ENCODE data around the gene ADAMTSL4. TPM values are rescaled to one million over a fixed set of nuclear protein-coding genes. Genes with fewer than 3 reads are reported as not detected.

ADAMTSL4 gene
- total and polyA plus RNA-seq, 2 donors (not counting 3 experiments of a cell fraction or from before 2014, with no cell fraction given), result 0.73 to 1.0 TPM

DNA sequence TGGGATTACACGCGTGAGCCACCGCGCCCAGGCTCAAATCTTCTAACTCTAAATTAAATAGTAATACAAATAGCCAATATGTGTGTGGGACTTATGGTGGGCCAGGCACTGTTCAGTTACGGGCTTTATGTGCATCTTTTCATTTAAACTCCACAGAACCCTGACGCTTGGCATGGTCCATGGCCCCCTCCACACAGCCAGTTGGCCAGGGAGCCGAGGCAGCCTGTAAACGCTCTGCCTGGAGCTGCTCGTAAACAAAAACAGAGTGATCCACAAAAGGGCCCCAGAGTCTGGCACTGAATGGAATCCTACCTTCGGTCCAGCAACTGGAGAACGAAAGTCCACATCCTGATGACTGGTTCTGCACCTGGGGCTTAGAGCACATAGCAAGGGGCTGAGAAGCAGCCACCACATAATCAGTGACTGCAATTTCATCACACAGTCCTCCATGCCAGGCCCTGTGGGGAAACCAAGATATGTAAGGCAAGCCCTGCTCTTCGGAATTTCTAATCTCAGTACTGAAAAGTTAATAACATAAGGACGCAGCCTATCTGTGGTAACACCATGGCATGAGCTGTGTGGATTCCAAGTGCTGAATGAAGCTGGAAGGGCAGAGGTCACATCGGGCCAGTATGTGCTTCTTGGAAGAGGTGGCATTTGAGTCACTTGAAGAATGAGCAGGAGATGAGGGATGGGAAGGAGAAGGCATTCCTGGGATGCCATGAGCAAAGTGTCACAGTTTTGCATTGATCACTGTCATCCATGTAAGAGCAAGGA is 13.5 kb upstream of the ADAMTSL4 start:
- no peaks in the 10 kb centered on the region for H3K9me1 ChIP-seq (replicated peaks; ENCODE audit: control insufficient read depth, extremely low read depth, insufficient read depth, low read length)
- DNase-seq (ENCODE audit: low read depth, low spot score), result no peak
- H3K4me1 ChIP-seq (ENCODE audit: control insufficient read depth, extremely low read depth, insufficient read depth, low read length), result no peaks in the 10 kb centered on the region
- TF ChIP-seq GATA2 (IDR thresholded peaks at IDR 0.05; ENCODE audit: insufficient read depth, insufficient read length, low read depth, low read length) (no peak), POLR2A (IDR thresholded peaks at IDR 0.05; ENCODE audit: low read depth, low read length) (no peak), JUN (IDR thresholded peaks at IDR 0.05; ENCODE audit: borderline replicate concordance, insufficient read depth, insufficient read length, low read depth) (no peak), EZH2 (IDR thresholded peaks at IDR 0.05; ENCODE audit: borderline replicate concordance, low read depth, low read length, severe bottlenecking) (no peak), MYC (IDR thresholded peaks at IDR 0.05; ENCODE audit: low read depth, low read length) (no peak), FOS (IDR thresholded peaks at IDR 0.05; ENCODE audit: borderline replicate concordance, insufficient read depth, low read length) (no peak), POLR2AphosphoS5 (IDR thresholded peaks at IDR 0.05; ENCODE audit: insufficient read depth, low read depth, low read length) (no peak)
- TF ChIP-seq, protein P1, sequence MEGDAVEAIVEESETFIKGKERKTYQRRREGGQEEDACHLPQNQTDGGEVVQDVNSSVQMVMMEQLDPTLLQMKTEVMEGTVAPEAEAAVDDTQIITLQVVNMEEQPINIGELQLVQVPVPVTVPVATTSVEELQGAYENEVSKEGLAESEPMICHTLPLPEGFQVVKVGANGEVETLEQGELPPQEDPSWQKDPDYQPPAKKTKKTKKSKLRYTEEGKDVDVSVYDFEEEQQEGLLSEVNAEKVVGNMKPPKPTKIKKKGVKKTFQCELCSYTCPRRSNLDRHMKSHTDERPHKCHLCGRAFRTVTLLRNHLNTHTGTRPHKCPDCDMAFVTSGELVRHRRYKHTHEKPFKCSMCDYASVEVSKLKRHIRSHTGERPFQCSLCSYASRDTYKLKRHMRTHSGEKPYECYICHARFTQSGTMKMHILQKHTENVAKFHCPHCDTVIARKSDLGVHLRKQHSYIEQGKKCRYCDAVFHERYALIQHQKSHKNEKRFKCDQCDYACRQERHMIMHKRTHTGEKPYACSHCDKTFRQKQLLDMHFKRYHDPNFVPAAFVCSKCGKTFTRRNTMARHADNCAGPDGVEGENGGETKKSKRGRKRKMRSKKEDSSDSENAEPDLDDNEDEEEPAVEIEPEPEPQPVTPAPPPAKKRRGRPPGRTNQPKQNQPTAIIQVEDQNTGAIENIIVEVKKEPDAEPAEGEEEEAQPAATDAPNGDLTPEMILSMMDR (IDR thresholded peaks at IDR 0.05; ENCODE audit: extremely low read depth in 1 of 2, insufficient read depth in 1 of 2, low read depth in 1 of 2, low read length in 2 of 2), result no peak
- TF ChIP-seq, protein P2, sequence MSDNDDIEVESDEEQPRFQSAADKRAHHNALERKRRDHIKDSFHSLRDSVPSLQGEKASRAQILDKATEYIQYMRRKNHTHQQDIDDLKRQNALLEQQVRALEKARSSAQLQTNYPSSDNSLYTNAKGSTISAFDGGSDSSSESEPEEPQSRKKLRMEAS (IDR thresholded peaks at IDR 0.05; ENCODE audit: insufficient read depth, insufficient read length), result no peak
- FAIRE-seq, result no peak
- no peaks in the 10 kb centered on the region for H3K27me3 ChIP-seq (ENCODE audit: control insufficient read depth in 2 of 2, insufficient read depth in 2 of 2, low read length in 2 of 2)
- no TSS peak for BruUV-seq (replicated peaks)
- CTCF ChIA-PET, result interaction anchor here (1.0 to 2.8 kb wide), 4 partner anchors 13 to 25 kb away, joined by 3 to 10 read pairs (median 6); partner anchors contain the start of genes ADAMTSL4 and FALEC
- no peaks in the 10 kb centered on the region for H3K36me3 ChIP-seq (ENCODE audit: control insufficient read depth in 2 of 2, extremely low read depth in 1 of 2, insufficient read depth in 2 of 2, low read length in 2 of 2)
- POLR2A ChIA-PET, result no interaction called here
- H3K27ac ChIP-seq (ENCODE audit: insufficient read depth, low read depth, low read length), result no peak overlapping the region
- intact Hi-C loops (cut with micrococcal nuclease) (no loop called here), dilution Hi-C loops (cut with MboI; ENCODE audit: extremely low pct_ligation_motif_present, low sequenced_read_pairs) (no loop called here)
- no peak overlapping the region for H3K4me3 ChIP-seq (replicated peaks in 1 of 3; ENCODE audit: insufficient read depth in 1 of 3, low read depth in 1 of 3, low read length in 3 of 3)
- H2AFZ ChIP-seq (ENCODE audit: low read depth, low read length), result no peak overlapping the region
- H3K79me2 ChIP-seq (ENCODE audit: control insufficient read depth, insufficient read depth, low read length), result no peaks in the 10 kb centered on the region
- H3K9ac ChIP-seq (replicated peaks; ENCODE audit: extremely low read depth, insufficient read depth, low read length), result no peak overlapping the region
- no peaks in the 10 kb centered on the region for H4K20me1 ChIP-seq (replicated peaks; ENCODE audit: control insufficient read depth, extremely low read depth, insufficient read depth, low read length)
- H3K9me3 ChIP-seq (replicated peaks; ENCODE audit: control insufficient read depth, insufficient read depth, low read length), result no peaks in the 10 kb centered on the region
- no peak overlapping the region for H3K4me2 ChIP-seq (ENCODE audit: insufficient read depth, low read length)
